ENCODE measurements around the gene UBTF.

UBTF gene

GRCh38 chr17:44167181-44167861, 52.2 kb downstream of the UBTF start:
- DNase-seq: no peak

GRCh38 chr17:44164476-44164875, 55.0 kb downstream of the UBTF start:
- no peak for DNase-seq

GRCh38 chr17:44159519-44160210, 59.8 kb downstream of the UBTF start:
- DNase-seq: peak; percentile 29

GRCh38 chr17:44155488-44155887, 64.0 kb downstream of the UBTF start:
- DNase-seq: no peak

Data from CD4-positive, alpha-beta T cell treated with Interleukin-15 for 1 hour (primary cell).